NCI-H1105 (cell line): Measurements from ENCODE around the gene ITPK1.

Experiments used
- DNase-seq: peaks from one replicate; lab custom pipeline; 2025; lab: John Stamatoyannopoulos, UW

The ITPK1 gene

GRCh38 chr14:93010130-93010499, 105.6 kb downstream of the ITPK1 start:
- DNase-seq, result no peak

GRCh38 chr14:93009471-93010129, 106.1 kb downstream of the ITPK1 start:
- DNase-seq, result no peak

GRCh38 chr14:93008381-93008780, 107.3 kb downstream of the ITPK1 start:
- DNase-seq, result no peak

- DNase-seq, result no peak
Measured at GRCh38 chr14:93007225-93007997, 108.3 kb downstream of the ITPK1 start.

DNA sequence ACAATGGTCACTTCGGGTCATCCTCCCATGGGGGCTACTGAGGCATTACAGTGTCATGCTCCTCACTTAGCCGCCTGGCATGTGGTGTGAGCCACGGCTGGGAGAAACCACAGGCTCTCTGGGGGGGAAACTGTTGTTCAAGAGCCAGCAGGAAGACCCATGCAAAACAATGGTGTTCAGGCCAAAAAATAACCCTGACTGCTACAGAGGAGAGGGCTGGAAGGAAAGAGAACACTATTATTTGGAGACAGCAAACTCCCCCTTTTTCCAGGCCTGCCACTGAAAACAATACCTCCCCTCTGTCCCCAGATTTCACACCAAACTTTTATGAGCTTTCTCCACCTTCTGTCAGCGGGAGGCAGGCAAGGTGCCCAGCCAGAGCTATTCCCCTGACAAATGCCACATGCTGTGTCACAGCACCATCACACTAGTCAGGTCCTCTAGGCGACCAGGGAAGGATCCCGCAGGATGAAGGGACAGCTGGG, 109.1 kb downstream of the ITPK1 start:
- no peak for DNase-seq

DNA sequence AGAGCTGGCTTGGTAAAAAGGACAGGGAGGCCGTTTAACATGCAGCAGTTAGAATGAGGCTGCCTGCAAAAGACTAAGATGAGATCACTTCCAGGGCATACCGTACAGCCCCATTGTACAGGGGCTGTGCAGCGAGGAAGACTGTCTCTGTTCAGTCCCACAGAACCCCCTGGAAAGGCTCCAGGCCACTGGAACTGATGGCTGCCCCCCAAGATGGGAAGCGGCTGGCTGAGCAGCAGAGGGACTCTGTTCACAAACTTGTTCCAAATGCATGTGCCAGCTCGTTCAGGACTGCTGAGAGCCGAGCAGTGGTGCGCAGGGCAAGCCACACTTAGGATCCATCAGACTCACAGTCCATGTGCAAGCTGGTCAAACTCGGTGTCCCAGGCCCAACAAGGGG, 109.9 kb downstream of the ITPK1 start:
- no peak for DNase-seq

GRCh38 chr14:93005135-93005813, 110.5 kb downstream of the ITPK1 start:
- DNase-seq, result no peak

DNA sequence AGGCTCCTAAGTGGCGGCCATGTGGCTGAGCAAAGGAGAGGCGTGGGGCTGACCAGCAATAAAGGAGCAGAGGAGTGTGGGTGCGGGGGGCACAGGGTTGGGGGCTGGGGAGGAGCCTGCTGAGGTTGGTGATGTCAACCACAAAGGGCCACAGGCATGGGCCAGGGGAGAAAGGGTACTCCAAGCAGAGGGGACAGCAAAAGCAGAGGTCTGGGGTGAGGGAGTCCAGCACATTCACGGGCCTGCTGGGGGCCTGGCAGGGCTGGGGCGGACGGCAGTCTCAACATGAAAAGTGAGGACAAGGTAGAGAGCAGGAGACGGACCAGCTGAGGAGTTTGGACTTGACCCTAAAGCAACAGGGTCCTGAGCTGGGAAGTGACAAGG, 111.0 kb downstream of the ITPK1 start:
- no peak for DNase-seq

GRCh38 chr14:93003945-93004698, 111.6 kb downstream of the ITPK1 start:
- no peak for DNase-seq

DNA sequence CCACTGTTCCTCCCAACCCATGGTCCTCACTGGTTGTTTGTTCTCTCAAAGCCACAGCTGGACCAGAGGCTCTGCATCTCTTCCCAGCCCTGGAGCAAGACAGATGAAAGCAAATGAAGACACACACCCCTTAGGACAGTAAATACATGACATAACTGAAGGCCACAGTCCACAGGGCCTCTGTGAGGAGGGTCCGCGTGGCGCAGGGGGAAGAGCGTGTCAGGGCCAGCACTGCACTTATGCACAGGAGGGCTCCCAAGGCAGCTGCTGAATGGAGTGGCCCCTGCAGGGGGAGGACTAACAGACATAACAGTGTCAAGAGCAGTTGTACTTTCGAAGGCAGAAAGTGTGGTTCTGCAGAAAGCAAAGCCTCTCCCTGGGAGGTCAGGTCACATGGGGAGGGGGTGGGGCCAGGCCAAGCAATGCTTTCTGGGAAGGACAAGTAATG, 112.8 kb downstream of the ITPK1 start:
- DNase-seq, result no peak

GRCh38 chr14:93002049-93002448, 113.7 kb downstream of the ITPK1 start:
- DNase-seq, result no peak

GRCh38 chr14:92998946-92999345, 116.8 kb downstream of the ITPK1 start:
- DNase-seq, result no peak

DNA sequence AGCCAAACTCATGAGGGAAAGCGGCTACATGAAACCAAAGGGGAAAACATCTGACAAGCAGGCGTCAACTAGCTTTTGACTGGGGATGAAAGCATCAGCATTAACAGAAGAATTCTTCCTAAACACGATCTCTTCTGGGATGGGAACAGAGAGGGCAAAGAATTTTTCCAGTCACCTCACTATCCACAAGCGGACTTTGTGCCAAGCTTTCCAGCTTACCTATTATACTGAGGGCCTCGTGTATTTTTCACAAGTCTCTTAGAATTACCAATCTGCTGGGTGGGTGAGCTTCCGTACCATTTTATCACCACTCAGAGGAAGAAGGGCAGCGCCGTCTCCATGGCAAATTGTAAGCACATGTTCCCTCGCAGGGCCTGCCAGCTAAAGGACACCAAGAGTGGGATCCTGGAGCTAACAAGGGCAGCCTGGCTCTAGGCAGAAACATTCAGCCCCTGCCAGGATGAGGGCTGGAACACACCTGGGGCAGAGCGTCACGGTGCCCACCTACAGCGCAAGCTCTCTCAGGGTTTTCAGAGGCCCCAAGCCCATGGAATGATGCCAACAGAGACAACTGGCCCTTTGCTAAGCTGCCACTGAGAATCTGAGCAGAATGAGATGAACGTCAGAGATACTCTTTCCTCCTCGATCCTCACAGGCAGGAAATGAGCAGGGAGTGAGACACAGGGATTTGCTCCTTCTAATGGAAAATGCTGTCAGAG, 118.2 kb downstream of the ITPK1 start:
- DNase-seq, result no peak

DNA sequence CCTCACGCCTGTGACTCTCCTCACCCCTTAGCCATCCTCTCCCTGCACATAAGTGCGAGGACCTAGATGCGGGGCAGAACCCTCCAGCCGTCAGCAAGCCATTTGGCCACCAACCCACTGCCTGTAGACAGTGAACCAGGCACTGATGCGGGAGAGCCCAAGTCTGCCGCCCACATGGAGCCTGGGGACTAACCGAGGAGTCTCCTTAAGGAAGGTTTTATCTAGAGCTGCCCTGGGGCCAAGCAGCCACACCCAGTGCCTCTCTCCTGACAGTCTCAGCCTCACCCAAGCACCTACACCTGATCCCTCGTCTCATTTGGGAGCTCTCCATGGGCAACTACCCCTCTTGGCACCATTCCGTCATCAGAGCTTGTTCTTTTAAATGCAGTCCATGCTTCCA, 120.1 kb downstream of the ITPK1 start:
- no peak for DNase-seq

DNA sequence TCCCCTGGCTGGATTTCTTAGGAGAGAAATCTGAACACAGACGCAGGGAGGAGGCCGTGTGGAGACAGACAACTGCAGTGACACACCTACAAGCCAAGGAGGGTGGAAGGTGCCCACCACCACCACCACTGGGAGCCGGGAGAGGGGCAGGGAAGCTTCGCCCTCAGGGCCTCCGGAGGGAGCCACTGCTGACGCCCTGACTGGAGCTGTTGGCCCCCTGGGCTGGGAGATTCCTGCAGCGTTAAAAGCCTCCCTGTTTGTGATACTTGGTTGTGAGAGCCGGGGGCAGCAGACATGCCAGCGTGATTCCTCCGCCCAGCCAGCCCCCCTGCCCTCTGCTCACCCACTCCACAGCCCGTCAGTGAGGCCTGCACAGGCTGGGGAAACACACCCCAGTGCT, 120.8 kb downstream of the ITPK1 start:
- no peak for DNase-seq

- DNase-seq, result no peak
Measured at GRCh38 chr14:92994131-92994676, 121.5 kb downstream of the ITPK1 start.

- no peak for DNase-seq
Measured at GRCh38 chr14:92993302-92993701, 122.4 kb downstream of the ITPK1 start.

GRCh38 chr14:92991536-92991935, 124.2 kb downstream of the ITPK1 start:
- no peak for DNase-seq

- DNase-seq, result no peak
Measured at GRCh38 chr14:92990456-92991430, 125.0 kb downstream of the ITPK1 start.
